DLD1 (cell line): Measurements from ENCODE around the gene SELENON.

Experiments used
- in situ Hi-C: cut with HindIII; loops from 2 replicates; pipeline ENCODE4 v1.10.0; 2017; ENCODE audit warnings: low sequenced_read_pairs

The SELENON gene

GRCh38 chr1:25805863-25806225 is 5.9 kb downstream of the SELENON start:
- in situ Hi-C loops: no loop called here

DNA sequence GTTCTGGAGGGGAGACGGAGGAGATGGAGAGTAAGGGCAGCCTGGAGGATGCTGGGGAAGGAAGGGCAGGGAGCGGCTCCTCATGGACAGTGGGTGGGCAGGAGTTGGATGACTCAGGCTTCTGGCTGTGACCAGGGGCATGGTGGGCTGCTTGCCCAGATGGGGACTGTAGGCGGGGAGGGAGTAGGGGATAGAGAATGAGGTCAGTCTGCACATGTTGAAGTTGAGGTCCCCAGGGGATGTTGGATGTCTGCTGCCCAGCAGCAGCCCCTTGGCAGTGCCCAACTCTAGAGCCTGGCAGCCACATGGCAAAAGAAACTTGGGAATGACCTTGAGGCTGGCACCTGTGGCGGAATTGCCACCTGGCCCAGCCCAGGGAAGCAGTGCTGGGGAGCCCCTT is 6.4 kb downstream of the SELENON start:
- in situ Hi-C loops: no loop called here

GRCh38 chr1:25807480-25808390 is 7.7 kb downstream of the SELENON start:
- in situ Hi-C loops: no loop called here

DNA sequence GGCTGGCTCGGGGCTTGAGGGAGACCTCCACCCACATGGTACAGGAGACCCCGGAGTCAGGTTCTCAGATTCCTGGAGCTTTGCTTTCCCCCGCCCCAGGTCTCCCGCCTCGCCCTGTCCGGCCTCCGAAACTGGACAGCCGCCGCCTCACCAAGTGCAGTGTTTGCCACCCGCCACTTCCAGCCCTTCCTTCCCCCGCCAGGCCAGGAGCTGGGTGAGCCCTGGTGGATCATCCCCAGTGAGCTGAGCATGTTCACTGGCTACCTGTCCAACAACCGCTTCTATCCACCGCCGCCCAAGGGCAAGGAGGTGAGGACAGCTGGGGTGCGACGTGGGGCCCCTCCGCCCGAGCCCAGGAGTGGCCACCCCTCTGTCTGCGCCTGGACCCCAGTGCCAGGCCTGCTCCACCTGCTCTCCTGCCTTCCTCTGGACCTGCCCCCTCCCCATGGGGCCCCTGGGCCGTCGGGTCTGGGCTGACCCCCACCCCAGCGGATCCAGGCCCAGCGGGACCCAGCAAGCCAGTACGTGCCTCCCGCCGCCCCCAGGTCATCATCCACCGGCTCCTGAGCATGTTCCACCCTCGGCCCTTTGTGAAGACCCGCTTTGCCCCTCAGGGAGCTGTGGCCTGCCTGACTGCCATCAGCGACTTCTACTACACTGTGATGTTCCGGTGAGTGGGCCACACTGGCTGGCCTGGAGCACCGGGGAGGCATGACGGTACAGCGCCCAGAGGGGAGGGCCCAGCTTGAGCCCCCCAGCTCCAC is 8.7 kb downstream of the SELENON start:
- in situ Hi-C loops: no loop called here

GRCh38 chr1:25809283-25809926 is 9.4 kb downstream of the SELENON start:
- in situ Hi-C loops: no loop called here

DNA sequence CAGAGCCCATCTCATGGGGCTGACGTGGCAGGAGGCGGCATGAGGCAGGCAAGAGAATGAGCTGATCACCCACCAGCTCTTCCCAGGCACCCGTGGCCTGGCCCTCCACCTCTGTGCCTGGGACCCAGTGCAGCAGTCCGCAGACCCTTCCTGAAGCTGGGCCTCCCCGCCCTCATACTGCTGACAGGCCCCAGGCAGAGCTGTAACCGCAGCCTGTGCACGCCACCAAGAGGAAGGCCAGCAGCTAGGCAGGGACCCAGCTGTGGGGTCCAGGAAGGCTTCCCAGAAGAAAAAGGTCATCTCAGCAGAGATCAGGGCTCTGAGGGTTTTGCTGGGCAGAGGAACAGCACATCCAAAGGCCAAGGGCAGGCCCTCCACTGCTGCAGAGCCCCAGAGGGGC is 9.9 kb downstream of the SELENON start:
- in situ Hi-C loops: no loop called here

DNA sequence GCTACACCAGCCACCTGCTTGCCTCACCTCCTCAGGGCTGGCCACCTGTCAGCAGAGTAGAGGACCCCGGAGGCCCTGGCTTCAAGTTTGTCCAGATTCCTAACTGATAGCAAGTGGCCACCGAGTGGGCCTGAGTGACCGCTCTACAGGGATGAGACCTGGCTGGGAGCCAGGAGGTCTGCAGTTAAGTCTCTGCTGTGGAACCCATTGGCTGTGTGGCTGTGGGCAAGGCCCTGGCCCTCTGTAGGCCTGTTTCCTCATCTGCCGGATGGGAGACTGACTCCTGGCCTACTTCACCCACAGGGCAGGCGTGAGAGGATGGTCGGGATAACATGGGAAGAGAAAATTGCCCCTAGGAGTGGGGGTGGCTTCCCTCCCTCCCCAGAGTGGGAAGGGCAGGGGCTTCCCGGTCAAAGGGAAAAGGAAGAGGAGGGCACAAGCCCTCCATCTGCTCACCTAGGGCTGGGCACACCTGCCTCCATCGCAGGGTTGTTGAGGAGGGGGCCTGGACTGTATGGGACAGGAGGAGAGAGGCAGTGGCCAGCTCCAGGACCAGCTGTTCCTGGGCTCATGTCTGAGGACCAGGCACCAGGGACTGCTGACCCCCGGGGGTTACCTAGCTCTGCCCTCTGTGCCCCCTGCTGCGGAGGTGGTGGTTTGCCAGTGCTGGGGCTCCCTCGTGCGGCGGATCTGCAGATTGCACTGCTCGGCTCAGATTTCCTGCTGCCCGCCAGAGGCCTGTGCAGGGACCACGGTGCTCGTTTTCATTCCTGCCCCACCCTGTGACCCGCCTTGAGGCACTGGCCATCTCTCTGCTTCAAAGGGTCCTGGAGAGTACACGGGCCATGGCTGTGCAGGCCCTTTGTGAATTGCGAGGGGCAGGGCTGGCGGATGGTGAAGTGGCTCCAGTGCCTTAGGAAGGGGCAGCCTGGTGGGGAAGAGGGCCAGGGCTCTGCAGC is 10.6 kb downstream of the SELENON start:
- in situ Hi-C loops: no loop called here

DNA sequence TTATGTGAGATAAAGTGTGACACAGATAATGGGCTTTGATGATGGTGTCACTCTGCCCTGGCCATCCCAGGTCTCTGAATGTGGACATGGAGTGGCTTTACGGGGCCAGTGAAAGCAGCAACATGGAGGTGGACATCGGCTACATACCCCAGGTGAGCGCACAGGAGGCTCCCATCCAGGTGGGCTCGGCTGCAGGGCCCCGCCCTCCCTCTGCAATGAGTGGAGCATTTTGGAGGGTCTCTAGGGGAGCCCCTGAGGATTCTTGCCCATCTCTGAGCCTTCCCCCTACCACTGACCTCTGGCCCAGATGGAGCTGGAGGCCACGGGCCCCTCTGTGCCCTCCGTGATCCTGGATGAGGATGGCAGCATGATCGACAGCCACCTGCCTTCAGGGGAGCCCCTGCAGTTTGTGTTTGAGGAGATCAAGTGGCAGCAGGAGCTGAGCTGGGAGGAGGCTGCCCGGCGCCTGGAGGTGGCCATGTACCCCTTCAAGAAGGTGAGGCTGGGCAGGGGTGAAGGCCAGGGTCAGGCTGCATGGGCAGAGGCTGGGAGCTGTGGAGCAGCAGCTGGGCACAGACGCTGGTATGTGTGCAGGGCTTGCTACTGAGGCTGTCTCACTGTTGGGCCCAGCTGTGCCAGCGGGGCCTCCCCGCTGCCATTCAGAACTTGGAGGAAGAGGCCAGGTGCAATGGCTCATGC is 11.5 kb downstream of the SELENON start:
- in situ Hi-C loops: no loop called here

- in situ Hi-C loops: no loop called here
Measured at GRCh38 chr1:25813071-25813733, 13.2 kb downstream of the SELENON start.

- in situ Hi-C loops: no loop called here
Measured at GRCh38 chr1:25813734-25814471, 13.9 kb downstream of the SELENON start.

DNA sequence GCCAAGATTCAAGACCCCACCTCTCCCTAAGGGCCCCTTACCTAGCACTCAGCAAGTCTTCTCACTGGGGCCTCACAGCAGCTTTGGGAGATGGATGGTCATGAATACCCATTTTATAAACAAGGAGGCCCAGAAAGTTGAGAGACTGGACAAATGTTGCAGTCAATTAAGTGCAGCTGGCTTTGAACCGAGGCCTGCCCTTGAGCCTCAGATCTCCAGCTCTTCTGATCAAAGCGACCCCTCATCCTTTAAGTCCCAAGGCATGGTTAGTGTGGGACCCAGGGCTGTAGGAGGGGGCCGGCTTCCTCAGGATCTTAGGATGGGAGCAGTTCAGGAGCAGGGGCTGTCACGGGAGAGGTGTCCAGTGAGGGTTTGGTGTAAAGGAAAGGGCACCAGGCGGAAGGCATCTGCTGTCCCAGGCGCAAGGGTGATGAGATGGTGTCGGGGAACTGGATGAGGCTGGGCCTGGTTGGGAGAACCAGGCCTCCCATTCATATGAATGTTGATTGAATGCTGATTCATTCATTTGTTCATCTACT is 14.6 kb downstream of the SELENON start:
- in situ Hi-C loops: no loop called here

DNA sequence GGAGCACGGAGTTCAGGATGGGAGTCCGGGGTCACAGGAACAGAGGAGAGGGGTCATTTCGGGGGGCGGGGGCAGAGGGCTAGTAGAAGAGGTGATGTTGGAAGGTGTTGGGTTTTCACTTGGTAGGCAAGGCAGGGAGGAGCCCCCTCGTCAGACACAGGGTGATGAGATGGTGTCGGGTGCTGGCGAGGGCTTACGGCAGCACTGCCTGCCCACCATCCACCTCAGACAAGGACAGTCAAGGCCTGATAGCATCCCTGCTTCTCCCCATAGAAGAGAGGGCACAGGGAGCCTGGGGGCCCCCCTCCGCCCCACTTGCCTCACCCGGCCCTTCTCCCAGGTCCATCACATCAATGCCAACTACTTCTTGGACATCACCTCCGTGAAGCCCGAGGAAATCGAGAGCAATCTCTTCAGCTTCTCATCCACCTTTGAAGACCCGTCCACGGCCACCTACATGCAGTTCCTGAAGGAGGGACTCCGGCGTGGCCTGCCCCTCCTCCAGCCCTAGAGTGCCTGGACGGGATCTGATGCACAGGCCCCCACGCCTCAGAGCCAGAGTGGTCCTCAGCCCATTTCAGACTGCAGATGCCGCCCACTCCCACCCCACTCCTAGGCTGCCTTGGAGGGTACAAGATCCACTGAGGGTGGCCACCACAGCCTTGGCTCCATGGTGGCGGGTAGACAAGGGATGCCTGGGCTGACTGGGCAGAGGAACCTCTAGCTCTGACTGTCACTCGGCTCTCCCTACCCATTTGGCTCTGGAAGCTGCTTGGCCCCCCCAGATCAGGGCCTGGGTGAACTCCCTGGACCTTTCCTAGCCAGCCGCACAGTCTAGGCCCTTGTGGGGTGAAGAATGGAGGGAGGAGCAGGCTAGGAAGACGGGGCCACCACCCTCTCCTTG is 15.5 kb downstream of the SELENON start:
- in situ Hi-C loops: no loop called here

- in situ Hi-C loops: no loop called here
Measured at GRCh38 chr1:25816112-25816718, 16.2 kb downstream of the SELENON start.

GRCh38 chr1:25817840-25818501 is 18.0 kb downstream of the SELENON start:
- in situ Hi-C loops: no loop called here

- in situ Hi-C loops: no loop called here
Measured at GRCh38 chr1:25818569-25818968, 18.6 kb downstream of the SELENON start.

GRCh38 chr1:25819491-25820246 is 19.7 kb downstream of the SELENON start, which contains the start of gene MTFR1L:
Gene MTFR1L, plus strand, starts transcription at chr1:25819954. Its CDS starts 3,151 bp downstream, at chr1:25823105.
- in situ Hi-C loops: no loop called here
